ENCODE data around the gene SLC23A3.
"Not testable (repeated sequence)": the region's sequence is repeated elsewhere in the genome, so short reads cannot be mapped to it uniquely, and the experiment has no call there.

SLC23A3 gene

DNA sequence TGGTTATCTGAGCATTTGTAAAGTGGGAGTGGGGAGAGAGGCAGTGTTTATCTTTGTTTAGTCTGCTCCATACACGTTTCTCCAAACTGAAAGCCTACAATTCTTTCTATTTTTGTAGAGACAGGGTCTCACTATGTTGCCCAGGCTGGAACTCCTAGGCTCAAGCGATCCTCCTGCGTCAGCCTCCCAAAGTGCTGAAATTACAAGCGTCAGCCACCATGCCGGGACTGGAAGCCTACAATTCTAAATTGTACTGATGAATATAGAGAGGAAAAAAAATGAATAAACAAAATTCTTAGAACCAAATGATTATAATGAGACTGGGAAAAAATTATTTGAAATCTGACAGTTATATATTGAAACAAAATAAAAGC lies 35.3 kb upstream of the SLC23A3 start:
- DNase-seq (ENCODE audit: low spot score) = no peak

DNA sequence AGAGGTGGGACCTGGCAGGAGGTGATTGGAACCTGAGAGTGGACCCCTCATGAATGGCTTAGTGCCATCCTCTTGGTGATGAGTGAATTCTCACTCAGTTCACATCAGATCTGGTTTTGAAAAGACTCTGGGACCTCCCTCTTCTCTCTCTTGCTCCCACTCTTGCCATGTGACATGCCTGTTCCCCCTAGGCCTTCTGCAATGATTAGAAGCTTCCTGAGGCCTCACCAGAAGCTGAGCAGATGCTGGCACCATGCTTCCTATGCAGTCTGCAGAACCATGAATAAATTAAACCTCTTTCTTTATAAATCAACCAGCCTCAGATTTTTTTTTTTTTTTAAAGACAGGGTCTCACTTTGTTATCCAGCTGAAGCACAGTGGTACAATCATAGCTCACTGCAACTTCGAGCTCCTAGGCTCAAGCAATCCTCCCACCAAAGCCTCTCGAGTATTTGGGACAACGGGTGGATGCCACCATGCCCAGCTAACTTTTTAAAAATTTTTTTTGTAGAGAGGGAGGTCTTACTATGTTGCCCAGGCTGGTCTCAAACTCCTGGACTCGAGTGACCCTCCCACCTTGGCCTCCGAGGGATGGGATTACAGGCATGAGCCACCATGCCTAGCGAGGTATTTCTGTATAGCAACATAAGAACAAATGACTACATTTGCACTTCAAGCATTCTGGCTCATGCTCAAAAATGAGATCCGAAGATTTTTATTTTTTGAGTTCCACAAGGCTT lies 34.8 kb upstream of the SLC23A3 start:
- DNase-seq (ENCODE audit: low spot score) = no peak

DNA sequence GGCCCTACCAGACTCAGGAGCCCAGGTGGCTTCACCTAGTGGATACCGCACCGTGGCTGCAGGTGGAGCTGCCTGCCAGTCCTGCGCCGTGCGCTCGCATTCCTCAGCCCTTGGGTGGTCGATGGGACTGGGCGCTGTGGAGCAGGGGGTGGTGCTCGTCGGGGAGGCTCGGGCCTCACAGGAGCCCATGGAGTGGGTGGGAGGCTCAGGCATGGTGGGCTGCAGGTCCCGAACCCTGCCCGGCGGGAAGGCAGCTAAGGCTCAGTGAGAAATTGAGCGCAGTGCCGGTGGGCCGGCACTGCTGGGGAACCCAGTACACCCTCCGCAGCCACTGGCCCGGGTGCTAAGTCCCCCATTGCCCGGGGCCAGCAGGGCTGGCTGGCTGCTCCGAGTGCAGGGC lies 31.5 kb upstream of the SLC23A3 start:
- DNase-seq (ENCODE audit: low spot score) = not testable (repeated sequence)

DNA sequence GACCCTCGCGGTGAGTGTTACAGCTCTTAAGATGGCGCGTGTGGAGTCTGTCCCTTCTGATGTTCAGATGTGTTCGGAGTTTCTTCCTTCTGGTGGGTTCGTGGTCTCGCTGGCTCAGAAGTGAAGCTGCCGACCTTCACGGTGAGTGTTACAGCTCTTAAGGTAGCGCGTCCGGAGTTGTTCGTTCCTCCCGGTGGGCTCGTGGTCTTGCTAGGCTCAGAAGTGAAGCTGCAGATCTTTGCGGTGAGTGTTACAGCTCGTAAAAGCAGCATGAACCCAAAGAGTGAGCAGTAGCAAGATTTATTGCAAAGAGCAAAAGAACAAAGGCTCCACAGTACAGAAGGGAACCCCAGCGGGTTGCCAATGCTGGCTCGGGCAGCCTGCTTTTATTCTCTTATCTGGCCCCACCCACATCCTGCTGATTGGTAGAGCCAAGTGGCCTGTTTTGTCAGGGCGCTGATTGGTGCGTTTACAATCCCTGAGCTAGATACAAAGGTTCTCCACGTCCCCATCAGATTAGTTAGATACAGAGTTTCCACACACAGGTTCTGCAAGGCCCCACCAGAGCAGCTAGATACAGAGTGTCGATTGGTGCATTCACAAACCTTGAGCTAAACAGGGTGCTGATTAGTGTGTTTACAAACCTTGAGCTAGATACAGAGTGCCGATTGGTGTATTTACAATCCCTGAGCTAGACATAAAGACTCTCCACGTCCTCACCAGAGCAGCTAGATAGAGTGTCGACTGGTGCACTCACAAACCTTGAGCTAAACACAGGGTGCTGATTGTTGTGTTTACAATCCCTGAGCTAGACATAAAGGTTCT lies 30.9 kb upstream of the SLC23A3 start:
- not testable (repeated sequence) for DNase-seq (ENCODE audit: low spot score)

DNA sequence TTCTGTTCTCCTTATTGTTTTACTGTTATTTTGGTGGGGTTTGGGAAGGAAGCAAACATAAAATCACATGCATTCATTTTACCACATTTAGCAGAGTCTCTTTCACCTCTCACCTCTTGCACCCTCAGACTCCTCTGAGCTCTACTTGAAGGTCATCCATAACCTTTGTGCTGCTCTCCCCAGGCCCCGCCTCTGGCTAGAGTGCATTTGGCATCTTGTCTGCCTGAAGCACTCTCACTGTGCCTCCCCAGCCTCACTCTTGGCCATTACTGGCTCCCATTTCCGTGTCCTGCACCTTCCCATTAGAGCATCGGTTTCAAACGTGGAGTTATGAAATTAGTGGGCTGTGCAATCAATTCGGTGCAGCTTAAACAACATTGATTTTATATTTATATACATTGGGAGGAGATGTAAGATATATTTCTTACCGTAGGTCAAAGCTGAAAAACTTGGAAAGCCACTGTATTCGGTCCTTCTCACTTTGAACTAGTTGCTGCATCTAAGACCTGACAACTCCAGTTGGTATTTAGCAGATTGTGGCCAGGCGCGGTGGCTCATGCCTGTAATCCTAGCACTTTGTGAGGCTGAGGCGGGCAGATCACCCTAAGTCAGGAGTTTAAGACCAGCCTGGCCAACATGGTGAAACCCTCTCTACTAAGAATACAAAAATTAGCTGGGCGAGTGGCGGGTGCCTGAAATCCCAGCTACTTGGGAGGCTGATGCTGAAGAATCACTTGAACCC lies 29.8 kb upstream of the SLC23A3 start:
- DNase-seq (ENCODE audit: low spot score) = no peak

DNA sequence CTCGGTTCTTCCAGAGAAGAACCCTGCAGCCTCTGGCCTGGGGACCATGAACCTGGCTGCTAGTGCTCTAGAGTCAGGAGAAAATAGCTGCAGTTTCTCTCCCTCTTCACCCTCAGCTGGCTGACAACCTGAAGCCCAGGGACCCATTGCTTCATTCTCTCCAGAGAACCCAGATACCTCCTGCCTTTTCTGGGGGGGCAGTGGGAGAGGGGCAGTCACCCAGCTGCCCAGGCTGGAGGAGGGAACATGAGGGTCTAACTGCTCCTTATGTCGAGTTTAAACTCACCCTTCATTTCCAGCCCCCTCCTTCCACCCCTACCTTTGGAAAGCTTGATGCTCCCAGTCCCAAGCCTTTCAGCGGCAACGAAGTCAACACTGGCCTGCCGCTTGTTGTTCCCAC lies 29.1 kb upstream of the SLC23A3 start:
- DNase-seq (ENCODE audit: low spot score) = no peak

DNA sequence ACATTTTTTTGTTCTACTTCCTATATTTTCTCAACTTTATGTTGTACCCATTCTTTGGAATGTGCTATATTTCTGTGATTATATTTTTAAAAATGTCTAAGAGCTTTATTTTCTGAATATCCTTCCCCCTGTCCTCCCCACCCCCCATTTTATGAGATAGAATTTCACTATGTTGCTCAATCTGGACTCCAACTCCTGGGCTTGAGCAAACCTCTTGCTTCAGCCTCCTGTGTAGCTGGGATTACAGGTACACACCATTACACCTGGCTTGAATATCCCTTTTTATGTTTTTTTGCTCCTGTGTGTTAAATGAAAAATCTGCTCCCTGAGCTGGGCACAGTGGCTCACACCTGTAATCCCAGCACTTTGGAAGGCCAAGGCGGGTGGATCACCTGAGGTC lies 27.6 kb upstream of the SLC23A3 start:
- no peak for DNase-seq (ENCODE audit: low spot score)

DNA sequence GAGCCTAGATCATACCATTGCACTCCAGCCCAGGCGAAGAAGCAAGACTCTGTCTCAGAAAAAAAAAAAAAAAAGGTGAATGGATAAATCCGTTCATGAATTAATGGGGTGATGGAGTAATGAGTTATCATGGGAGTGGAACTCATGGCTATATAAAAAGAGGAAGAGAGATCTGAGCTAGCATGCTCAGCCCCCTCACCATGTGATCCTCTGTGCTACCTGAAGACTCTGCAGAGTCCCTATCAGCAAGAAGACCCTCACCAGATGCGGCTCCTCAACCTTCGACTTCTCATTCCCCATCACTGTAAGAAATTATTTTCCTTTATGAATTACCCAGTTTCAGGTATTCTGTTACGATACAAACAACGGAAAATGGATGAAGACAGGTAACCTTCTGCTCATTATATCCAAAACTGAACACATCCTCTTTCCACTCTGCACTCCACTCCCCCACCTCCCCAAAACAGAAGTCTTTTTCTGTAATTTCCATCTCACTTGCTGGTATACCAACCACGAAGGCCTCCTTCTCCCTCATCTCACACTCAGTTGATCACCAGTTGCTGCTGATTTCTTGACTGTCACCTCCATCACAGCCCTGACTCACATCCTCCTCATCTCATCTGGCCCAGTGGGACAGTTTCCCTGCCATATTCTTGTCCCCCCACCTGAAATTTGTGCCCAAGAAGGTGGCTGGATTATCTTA lies 17.1 kb upstream of the SLC23A3 start:
- DNase-seq (ENCODE audit: low spot score) = no peak

DNA sequence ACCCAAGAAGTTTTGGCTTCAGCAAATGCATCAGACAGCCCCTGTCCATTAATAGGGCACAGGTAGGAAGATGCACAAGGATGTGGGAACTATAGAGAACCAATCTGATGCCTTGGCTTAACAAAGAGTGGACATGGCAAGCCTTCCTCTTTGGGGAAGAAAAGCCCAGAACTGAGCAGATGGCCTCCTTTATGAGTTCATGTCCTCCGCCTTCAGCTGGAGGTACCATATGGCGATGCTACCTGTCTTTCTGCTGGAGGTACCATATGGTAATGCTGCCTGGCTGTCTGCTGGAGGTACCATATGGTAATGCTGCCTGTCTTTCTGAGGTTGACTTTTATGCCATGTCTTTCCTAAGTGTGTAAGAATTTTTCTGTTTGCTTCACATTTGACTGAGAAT lies 14.3 kb upstream of the SLC23A3 start:
- no peak for DNase-seq (ENCODE audit: low spot score)

DNA sequence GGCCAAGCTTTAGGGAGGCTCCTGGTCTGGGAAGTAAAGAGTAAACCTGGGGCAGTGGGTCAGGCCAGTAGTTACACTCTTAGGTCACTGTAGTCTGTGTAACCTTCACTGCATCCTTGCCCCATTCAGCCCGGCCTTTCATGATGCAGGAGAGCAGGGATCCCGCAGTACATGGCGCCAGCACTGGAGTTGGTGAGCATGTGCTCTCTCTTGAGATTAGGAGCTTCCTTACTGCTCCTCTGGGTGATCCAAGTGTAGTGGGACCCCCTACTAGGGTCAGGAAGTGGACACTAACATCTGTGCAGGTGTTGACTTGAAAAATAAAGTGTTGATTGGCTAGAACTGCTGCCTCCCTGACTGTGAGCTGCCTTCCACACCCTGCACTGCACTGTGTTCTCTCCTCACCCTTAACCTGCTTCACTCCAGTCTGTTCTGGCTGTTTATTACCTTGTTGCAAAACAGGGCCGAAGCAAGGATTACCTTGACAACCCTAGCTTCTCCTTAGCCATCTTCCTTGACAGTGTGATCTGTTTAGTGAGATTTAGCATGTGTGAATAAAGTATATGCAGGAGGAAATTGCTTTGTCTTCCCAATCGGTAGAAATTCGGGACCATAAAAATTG lies 13.4 kb upstream of the SLC23A3 start:
- no peak for DNase-seq (ENCODE audit: low spot score)

DNA sequence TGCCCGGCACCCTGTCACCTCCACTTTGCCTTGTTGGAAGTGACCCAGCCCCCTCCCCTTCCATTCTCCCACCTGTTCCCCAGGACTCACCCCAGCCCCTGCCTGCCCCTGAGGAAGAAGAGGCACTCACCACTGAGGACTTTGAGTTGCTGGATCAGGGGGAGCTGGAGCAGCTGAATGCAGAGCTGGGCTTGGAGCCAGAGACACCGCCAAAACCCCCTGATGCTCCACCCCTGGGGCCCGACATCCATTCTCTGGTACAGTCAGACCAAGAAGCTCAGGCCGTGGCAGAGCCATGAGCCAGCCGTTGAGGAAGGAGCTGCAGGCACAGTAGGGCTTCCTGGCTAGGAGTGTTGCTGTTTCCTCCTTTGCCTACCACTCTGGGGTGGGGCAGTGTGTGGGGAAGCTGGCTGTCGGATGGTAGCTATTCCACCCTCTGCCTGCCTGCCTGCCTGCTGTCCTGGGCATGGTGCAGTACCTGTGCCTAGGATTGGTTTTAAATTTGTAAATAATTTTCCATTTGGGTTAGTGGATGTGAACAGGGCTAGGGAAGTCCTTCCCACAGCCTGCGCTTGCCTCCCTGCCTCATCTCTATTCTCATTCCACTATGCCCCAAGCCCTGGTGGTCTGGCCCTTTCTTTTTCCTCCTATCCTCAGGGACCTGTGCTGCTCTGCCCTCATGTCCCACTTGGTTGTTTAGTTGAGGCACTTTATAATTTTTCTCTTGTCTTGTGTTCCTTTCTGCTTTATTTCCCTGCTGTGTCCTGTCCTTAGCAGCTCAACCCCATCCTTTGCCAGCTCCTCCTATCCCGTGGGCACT lies 12.7 kb upstream of the SLC23A3 start:
- DNase-seq (ENCODE audit: low spot score) = no peak

DNA sequence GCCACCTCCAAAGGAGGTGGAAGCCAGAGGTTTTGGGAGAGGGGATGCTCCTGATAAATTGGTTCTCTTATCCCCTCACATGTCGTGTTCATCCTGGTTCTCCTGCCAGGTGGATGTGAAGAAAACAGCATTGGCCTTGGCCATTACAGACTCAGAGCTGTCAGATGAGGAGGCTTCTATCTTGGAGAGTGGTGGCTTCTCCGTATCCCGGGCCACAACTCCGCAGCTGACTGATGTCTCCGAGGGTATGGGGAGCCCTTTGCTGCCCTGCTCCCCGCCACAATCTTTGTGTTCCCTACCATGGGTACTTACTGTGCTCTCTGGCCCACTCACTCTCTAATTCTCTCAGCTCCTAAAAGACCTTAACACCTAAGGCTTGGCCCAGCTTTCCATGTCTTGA lies 11.7 kb upstream of the SLC23A3 start:
- DNase-seq (ENCODE audit: low spot score) = no peak

DNA sequence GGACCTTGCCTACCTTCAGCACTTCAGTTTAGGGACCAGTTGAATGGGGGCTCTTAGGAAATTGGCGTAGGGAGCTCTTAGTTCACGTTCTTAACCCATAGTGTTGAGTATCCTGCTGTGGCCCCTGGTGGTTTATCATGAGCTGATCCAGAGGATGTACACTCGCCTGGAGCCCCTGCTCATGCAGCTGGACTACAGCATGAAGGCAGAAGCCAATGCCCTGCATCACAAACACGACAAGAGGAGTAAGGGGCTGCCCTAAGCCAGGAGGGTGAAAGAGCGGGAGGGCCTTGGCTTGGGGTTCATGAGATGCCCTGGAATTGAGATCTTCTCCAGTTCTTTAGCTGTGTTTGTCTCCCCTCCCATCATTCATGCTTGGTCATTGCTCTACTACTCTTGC lies 11.1 kb upstream of the SLC23A3 start:
- DNase-seq (ENCODE audit: low spot score) = no peak

DNA sequence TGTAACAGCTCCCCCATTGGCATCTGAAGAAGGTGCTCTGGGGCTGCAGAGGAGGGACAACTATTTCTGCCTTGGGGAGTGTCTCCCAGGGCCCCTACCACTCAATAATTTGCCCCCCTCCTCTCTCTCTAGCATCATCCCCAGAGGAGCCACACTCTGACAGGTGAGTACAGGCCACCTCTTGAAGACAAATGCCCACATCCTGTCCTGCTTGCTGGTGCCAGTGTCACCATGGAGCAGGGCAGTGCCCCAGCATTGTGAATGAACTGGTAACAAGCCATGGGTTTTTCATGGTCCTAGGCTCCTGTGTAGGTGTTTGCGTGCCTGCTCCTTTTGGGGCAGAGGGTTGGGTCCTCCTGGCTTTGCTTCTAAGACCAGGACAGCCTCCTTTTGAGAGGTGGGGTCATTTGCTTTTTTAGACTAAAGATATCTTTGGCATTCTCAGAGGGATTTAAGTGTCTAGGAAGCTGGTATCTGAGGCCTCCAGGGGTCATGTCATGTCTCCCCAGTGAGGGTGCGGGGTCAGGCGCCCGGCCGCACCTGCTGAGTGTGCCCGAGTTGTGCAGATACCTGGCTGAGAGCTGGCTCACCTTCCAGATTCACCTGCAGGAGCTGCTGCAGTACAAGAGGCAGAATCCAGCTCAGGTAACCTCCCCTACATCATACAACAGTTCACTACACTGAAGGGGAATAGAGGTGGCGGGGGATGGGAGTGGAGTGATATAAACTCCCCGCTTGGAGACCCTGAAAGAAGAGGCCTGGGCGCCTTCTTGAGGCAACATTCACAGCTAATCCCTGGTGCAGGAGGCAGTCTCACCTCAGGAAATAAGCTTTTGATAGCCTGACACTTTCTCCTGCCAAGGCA lies 10.0 kb upstream of the SLC23A3 start:
- no peak for DNase-seq (ENCODE audit: low spot score)

DNA sequence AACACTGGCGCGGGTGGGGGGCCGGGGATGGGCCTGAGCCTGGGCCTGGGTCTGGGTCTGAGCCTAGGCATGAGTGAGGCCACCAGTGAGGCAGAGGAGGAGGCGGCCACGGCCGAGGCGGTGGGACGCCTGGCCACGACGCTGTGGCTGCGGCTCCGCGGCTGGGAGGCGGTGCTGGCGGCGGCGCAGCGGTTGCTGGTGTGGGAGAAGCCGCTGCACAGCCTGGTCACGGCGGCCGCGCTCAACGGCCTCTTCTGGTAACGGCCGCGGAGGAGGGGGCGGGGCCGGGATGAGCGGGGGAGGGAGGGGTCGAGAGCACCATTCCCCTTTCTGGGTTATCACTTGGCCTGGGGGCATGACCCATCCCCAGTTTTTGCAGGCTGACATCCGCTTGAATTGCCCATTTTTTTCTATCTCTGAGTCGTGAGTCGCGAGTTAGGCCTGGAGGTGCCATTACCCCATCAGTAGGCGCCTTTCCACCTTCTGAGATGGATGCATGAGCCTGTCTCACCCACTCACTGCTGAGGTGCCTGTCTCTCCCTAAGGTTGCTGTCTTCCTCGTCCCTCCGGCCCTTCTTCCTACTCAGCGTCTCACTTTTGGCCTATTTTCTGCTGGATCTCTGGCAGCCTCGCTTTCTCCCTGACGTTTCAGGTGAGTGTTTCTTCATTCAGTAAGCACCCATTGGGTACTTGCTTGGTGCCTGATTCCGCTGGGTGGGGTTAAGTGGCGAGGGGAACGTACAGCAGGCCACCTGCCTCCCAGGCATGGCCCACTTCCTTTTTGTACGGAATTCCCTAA lies 8.7 kb upstream of the SLC23A3 start:
- DNase-seq (ENCODE audit: low spot score) = peak; percentile 69

DNA sequence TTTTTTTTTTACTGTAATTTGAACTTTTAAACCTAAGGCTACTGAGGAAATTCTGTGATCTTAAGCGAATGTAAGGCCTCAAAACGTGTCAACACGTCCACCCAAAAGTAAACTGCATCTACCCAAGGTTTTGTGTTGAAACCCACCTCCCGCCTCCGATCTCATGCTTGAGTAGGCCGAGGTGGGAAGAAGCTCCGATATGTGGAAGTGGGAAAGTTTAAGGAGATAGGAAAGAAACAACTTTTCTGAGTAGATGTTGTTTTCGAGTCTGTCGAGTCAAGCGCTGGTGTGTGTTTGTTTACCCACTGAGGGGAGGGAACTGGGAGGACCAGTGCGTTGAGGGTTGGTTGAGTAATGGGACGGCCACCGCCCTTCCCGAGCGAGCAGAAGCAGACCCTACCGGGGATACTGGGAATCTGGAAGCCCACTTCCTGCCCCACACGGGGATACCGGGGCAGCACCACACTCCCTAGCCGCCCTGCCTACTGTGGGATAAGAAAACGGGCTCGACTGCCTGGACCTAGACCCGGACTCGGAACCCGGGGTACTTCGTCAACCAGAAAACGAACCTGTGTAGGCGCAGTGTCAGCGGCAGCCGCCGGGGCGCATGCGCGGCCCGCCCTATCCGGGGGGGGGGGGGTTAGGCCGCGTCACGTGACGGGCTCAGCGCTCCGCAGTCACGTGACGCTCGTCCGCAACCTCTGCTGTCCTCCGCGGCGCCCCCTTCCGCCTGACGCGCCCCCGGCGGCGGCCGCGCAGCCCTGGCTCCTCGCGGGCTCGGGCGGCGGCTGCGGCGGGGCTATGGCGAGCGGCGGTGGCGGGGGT lies 7.9 kb upstream of the SLC23A3 start, which contains the start of gene RETREG2:
TSS of gene RETREG2 (plus strand) at position 724 of the 825 bp plus-strand sequence. CDS start at position 802, 78 bp downstream.
- DNase-seq (ENCODE audit: low spot score) = peak; percentile 98

DNA sequence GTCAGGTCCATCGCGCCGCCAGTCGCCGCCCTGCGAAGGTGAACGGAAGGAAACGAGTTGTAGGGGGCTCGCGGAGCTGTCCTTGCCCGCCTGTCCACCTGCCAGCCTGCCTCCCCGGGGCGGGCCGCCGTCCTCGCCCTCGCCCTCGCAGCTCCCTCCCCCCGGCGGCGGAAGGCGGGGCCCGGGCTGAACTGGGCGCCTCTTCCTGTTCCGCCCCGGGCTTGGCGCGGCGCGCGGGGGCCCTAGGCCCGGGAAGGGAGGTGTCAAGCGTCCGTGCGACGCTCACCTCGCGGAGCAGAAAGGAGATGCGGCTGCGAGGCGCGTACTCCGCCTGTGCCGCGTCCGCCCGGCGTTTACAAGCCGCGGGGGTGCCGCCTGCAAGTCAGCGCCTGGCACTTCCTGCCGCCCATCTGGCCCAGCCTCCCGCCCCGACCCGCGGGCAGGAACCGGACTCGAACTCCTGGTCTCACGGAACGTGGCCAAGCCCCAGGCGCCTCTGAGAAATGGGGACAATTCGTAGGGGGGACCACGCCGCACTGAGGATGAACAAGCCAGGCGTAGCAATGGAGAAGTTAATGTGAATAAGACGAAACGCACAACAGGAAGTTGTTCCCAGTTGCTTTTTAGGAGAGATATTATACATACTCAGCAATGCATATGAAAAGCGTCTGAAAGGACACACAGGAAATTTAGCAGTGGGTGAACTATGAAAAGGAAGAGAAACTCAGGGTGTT lies 7.2 kb upstream of the SLC23A3 start, which contains the start of gene CNPPD1:
TSS of gene CNPPD1 (minus strand) at position 108 of the 734 bp plus-strand sequence. CDS start at position 11, 97 bp downstream.
- peak; percentile 89 for DNase-seq (ENCODE audit: low spot score)
